GM12801 (cell line): ENCODE results near the gene IRF8.

Experiments used
- TF ChIP-seq, protein P1 (sequence below): IDR thresholded peaks from one replicate; pipeline ENCODE4 v1.5.1; 2011; ENCODE audit warnings: control low read depth; ENCODE audit not compliant: insufficient read length; ENCODE audit errors: extremely low read depth

The IRF8 gene

GRCh38 chr16:85930301-85930700, 31.3 kb downstream of the IRF8 start:
- TF ChIP-seq, protein P1, sequence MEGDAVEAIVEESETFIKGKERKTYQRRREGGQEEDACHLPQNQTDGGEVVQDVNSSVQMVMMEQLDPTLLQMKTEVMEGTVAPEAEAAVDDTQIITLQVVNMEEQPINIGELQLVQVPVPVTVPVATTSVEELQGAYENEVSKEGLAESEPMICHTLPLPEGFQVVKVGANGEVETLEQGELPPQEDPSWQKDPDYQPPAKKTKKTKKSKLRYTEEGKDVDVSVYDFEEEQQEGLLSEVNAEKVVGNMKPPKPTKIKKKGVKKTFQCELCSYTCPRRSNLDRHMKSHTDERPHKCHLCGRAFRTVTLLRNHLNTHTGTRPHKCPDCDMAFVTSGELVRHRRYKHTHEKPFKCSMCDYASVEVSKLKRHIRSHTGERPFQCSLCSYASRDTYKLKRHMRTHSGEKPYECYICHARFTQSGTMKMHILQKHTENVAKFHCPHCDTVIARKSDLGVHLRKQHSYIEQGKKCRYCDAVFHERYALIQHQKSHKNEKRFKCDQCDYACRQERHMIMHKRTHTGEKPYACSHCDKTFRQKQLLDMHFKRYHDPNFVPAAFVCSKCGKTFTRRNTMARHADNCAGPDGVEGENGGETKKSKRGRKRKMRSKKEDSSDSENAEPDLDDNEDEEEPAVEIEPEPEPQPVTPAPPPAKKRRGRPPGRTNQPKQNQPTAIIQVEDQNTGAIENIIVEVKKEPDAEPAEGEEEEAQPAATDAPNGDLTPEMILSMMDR: no peak

- TF ChIP-seq, protein P1: no peak
Observed at GRCh38 chr16:85931596-85932402, 32.8 kb downstream of the IRF8 start.

GRCh38 chr16:85934210-85934609, 35.2 kb downstream of the IRF8 start:
- TF ChIP-seq, protein P1: no peak

- TF ChIP-seq, protein P1: no peak
Observed at GRCh38 chr16:85935391-85935973, 36.5 kb downstream of the IRF8 start.

DNA sequence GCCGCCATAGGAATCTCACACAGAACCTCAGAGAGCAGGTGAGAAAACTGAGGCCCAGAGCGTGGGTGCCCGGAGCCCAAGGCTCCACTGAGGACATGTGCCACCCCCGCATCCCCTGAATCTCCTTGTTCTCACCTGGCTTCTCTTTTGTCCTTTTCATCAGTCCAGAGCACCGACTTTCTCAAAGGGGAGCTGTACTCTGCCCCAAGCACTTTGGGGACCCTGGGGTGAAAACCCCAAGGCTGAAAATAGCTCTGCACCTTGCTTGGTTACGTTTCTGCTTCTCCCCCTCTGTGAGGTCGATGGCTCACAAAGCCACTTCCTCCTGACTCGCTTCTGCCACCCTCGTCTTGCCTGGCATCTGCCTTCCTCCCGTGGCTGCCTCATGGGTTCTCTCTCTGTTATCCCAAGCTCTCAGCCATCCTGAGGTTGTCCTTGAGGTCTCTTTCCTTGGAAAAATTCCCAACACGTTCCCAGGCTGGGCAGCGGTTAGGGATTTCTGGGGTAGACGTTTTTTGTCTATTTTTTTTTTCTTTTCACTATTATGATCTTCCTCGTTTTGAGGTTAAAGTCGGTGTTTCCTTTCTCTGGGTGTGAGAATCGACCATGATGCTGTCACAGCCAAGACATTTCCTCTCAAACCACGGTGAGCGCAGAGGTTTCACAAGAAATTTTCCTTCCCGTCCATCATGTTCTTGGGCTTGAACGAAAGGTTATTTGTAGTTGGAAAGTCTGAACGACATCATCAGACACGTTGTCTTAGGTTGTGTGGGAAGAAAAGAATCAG, 37.2 kb downstream of the IRF8 start:
- TF ChIP-seq, protein P1: no peak

GRCh38 chr16:85936816-85937215, 37.9 kb downstream of the IRF8 start:
- TF ChIP-seq, protein P1: no peak

DNA sequence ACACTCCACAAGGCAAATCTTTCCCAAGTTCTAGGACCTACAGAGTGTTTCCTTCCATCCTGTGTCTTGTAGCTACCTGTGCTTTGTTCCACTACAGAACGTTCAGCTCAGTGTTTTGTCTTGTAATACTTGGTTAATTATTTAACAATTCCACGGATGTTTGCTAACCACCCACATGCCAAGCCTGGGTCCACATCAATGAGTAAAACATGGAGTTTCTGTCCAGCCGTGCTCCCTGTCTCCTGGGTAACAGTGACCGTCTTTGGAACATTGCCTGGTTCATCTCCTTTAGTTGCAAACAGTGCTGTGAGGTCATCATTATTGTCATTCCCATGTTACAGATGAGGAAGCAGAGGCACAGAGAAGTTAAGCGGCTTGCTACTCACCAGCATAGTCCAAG, 41.3 kb downstream of the IRF8 start:
- TF ChIP-seq, protein P1: no peak
